GM11168 (cell line): Measurements from ENCODE around the gene PPP1R1C.

Experiments used
- in situ Hi-C: fragments of 300-500 bp; cut with MboI; formaldehyde crosslinking; loops from one replicate; pipeline ENCODE4 v1.12.0; 2022; ENCODE audit warnings: low sequenced_read_pairs; ENCODE audit not compliant: unreplicated experiment

Gene PPP1R1C

GRCh38 chr2:182164686-182165085, 179.0 kb downstream of the PPP1R1C start:
- in situ Hi-C loops, result no loop called here

DNA sequence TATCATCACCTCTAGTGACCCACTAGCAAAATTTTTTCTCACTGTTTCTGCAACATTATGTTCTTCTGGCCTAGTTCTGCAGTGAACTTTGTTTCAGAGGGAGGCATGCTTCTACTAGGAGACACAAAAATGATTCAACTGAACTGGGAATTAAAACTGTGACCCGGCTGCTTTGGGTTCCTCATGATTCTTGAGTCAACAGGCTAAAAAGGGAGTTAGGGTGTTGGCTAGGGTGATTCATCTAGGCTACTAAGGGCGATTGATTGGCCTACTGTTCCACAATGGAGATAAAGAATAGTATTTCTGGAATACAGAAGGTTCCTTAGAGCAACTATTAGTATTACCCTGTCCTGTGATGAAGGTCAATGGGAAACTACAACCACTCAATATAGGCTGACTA, 179.5 kb downstream of the PPP1R1C start:
- in situ Hi-C loops, result no loop called here

- in situ Hi-C loops, result no loop called here
Measured at GRCh38 chr2:182166406-182166805, 180.8 kb downstream of the PPP1R1C start.

GRCh38 chr2:182166841-182167240, 181.2 kb downstream of the PPP1R1C start:
- in situ Hi-C loops, result no loop called here
